GM12875 (cell line): Measurements from ENCODE around the gene CDC42EP3.

ENCODE experiments used
- H3K4me3 ChIP-seq: one replicate; pipeline ENCODE4 v1.5.1; 2011; ENCODE audit warnings: low read depth, low read length, control low read depth
- TF ChIP-seq, protein P1 (sequence below): IDR thresholded peaks from 2 replicates; pipeline ENCODE4 v1.5.1; 2011; ENCODE audit warnings: low read depth, mild to moderate bottlenecking, control low read depth, inconsistent platforms, low read length, moderate library complexity, borderline replicate concordance; ENCODE audit not compliant: insufficient read depth

CDC42EP3 gene

DNA sequence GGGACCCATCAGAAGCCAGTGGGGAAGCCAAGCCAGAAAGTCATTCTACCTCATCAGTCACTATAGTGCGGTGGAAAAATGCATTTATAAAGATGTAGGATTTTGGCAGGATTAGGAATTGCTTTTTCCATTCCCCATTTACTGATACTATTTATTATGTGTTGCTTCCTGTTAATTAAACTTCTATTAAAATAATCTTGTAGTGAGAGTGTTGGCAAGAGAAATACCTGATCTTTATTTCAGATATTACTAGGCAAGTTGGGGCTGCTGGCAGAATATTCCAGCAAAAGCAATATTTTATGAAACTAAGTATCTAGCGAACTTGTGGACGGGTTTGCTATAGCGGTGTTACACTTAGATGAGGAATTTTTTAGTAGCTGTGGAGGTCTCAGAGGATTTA lies 23.9 kb upstream of the CDC42EP3 start:
- H3K4me3 ChIP-seq, result no peak overlapping the region
- TF ChIP-seq, protein P1, sequence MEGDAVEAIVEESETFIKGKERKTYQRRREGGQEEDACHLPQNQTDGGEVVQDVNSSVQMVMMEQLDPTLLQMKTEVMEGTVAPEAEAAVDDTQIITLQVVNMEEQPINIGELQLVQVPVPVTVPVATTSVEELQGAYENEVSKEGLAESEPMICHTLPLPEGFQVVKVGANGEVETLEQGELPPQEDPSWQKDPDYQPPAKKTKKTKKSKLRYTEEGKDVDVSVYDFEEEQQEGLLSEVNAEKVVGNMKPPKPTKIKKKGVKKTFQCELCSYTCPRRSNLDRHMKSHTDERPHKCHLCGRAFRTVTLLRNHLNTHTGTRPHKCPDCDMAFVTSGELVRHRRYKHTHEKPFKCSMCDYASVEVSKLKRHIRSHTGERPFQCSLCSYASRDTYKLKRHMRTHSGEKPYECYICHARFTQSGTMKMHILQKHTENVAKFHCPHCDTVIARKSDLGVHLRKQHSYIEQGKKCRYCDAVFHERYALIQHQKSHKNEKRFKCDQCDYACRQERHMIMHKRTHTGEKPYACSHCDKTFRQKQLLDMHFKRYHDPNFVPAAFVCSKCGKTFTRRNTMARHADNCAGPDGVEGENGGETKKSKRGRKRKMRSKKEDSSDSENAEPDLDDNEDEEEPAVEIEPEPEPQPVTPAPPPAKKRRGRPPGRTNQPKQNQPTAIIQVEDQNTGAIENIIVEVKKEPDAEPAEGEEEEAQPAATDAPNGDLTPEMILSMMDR, result no peak

DNA sequence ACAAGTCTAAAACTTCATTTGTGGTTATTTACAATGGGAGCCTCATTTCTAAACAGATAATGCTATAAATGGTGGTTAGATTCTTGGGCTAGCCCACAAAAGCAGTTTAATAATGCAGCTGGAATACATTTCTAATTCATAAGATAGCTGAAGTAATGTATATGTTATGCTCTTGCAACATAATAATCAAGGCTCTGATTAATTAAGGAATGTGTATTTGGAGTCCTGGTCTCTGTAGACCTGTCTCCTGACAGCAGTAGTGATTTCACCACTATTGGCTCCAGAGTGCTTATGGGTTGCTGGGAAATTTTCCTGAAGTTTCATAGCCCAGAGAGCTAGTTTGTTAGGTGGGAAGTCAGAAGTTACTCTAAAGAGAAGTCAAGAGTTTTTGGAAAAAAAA lies 21.3 kb upstream of the CDC42EP3 start:
- no peak overlapping the region for H3K4me3 ChIP-seq
- TF ChIP-seq, protein P1, result no peak

DNA sequence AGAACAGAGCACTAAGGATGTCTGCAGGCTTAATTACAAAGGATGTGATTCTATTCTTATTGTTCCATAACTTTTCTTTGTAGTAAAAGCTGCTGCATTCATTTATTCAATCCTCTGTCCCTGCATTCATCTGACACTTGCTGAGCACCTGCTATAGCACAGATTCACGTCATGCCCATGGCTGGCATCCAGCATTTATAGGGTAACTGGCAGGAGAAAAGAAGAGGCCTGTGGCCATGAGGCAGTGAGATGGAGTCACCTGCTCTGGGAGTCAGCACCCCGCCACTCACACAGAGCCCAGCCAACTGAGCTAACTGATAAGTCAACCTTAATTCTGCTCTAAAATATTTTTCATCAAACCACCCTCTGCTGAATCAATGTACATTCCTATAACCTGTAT lies 18.3 kb upstream of the CDC42EP3 start:
- H3K4me3 ChIP-seq, result no peak overlapping the region
- TF ChIP-seq, protein P1, result no peak

DNA sequence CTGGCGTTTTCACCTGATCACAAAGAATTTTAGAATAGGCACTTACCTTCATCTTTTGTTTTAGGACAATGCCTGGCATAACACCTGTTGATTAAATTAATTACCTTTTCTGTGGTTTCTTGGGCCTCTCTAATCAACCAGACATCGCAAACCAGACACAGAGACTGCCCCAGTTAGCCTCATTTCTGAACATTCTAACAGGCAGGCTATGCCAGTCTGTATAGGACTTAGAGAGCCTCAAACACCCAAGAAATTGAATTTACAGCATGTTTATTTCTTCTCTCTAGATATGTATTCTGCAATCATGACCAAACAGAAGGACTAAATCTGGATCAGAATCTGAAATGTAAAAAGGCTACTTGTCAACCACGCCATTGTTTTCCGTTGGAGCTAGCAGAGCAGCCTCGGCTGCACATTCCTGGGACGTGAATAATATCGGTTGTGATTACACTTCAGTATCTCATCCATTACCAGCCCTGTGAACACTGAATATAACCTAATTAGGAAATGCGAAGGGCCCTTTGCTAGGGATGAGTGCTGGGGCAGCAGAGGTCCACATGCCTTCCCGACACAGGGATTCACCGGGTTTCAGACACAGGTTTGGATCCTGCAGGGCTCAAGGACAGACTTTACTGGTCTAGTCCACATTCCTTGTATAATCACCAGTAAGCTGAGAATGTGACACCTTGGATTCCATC lies 17.5 kb upstream of the CDC42EP3 start:
- TF ChIP-seq, protein P1, result no peak
- H3K4me3 ChIP-seq, result no peak overlapping the region

DNA sequence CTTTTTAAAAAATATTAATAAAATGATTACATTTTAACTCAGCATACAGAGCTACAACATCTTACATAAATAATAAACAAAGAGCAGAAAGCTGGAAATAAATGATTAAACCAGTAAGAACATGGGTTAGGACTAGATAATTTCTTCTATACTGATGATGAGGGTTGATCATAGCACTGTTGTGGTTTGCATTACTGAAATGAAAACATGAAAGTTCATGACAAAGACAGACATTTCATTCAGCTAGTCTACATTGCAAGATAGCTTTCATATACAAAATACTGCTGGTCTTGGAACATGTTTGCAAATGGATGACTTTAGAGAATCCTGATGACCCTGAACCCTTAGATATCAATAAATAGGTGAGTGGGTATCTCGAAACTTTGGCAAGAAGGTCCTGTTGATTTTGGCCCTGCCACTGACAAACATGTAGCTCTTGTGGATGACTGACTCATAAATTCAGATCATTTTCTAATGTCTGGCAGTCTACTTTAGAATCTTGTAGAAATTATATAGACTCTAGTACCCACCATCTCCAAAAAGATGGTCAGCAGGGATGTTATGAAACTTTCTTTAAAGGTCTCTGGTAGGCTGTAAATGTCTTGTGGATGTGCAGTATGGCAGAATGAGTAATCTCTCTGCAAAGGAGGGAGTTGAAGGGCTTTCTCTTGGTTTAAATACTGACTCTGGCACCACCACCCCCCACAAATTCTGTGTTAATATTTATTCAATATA lies 15.5 kb upstream of the CDC42EP3 start:
- H3K4me3 ChIP-seq, result no peak overlapping the region
- TF ChIP-seq, protein P1, result no peak

DNA sequence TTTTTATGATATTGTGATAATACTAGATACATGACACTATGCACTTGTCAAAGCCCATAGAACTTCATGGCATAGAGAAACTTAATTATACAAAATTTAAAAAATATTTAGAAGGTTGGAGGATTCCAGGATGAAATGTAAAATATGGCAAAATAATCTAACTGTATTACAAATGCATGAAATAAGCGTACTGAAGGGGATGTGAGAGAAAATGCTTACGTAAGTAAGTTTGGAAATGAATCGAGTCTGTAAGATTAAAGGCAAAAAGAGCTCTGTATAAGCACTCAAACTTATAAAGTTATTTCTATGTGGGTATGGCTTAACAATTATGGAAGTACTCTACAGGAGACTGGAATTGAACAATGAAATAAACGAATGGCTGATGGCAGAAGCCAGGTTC lies 13.4 kb upstream of the CDC42EP3 start:
- TF ChIP-seq, protein P1, result no peak
- no peak overlapping the region for H3K4me3 ChIP-seq
